Kidney (tissue), 14 donors: Measurements from ENCODE around the gene PROB1. TPM values are rescaled to one million over a fixed set of nuclear protein-coding genes. Genes with fewer than 3 reads are reported as not detected.

Source experiments
- DNase-seq, 5 donors: peaks; one replicate each; pipeline ENCODE4 v3.0.0-alpha.2; 2013 to 2020
- FAIRE-seq: peaks from 2 replicates; lab custom pipeline; 2012; peaks lifted over from hg19 to GRCh38; lab: Jason Lieb, UNC
- H3K27ac ChIP-seq, 2 donors: one replicate each; pipeline ENCODE4 v1.7.0; 2013; ENCODE audit warnings: low read depth in 2 of 2, low read length in 2 of 2, inconsistent platforms in 1 of 2
- H3K27me3 ChIP-seq: one replicate; pipeline ENCODE4 v1.7.1; 2013; ENCODE audit warnings: low read length, inconsistent platforms; ENCODE audit not compliant: control insufficient read depth, insufficient read depth
- H3K36me3 ChIP-seq, 3 donors: one replicate each; pipeline versions ENCODE4 v1.7.0 to v1.7.1; 2013; ENCODE audit warnings: low read length in 3 of 3, control low read depth in 1 of 3, inconsistent platforms in 1 of 3; ENCODE audit not compliant: insufficient read depth in 3 of 3, control insufficient read depth in 2 of 3
- H3K4me1 ChIP-seq, 3 donors: one replicate each; pipeline versions ENCODE4 v1.7.0 to v1.7.1; 2013; ENCODE audit warnings: low read length in 3 of 3, inconsistent platforms in 1 of 3, low read depth in 1 of 3; ENCODE audit not compliant: control insufficient read depth in 2 of 3, insufficient read depth in 2 of 3
- H3K4me3 ChIP-seq, 3 donors: one replicate each; pipeline versions ENCODE4 v1.7.0 to v1.8.1; 2013; ENCODE audit warnings: low read length in 3 of 3, control low read depth in 1 of 3, inconsistent platforms in 1 of 3
- H3K9ac ChIP-seq, 3 donors: one replicate each; pipeline versions ENCODE4 v1.7.0 to v1.7.1; 2013; ENCODE audit warnings: low read length in 3 of 3, control low read depth in 1 of 3, inconsistent platforms in 1 of 3
- H3K9me3 ChIP-seq, 3 donors: one replicate each; pipeline versions ENCODE4 v1.7.0 to v1.7.1; 2013; ENCODE audit warnings: low read length in 3 of 3, control low read depth in 1 of 3, inconsistent platforms in 1 of 3; ENCODE audit not compliant: control insufficient read depth in 2 of 3, insufficient read depth in 1 of 3
- CTCF ChIP-seq: IDR thresholded peaks from 3 replicates; pipeline ENCODE4 v1.5.1; 2012; ENCODE audit warnings: mild to moderate bottlenecking, moderate library complexity, borderline replicate concordance; ENCODE audit not compliant: insufficient read depth; ENCODE audit errors: extremely low read depth
- intact Hi-C: fragments of 100-400 bp; cut with DNase I; formaldehyde crosslinking; loops from one replicate; pipeline ENCODE4 v1.11.1; 2022
- polyA plus RNA-seq: library from polyadenylated mRNA; stranded (reverse); fragments of 350-450 nt; fragmentation: Illumina TruSeq; extraction: RNeasy Lipid Tissue Mini Kit (QIAGEN cat#74804); gene quantifications from one replicate; pipeline ENCODE4 v1.2.3, GENCODE V29; 2014; ENCODE audit warnings: low read depth, low replicate concordance; ENCODE audit not compliant: insufficient read depth
- total RNA-seq: library from RNA; stranded (reverse); fragmentation: NEBNext Ultra II Directional; extraction: Animal tissue kit (Norgen Biotek cat#: 25700); gene quantifications from one replicate; pipeline ENCODE4 v1.2.1, GENCODE V29; 2021
- donor health status: control.
- donor health status: control.
- donor health status: control.
- donor health status: control.
- donor health status: control.
- donor health status: DM: yes; HTN: yes; CAD: no.
- donor health status: Normal renal cell carcinoma (clear cell type).

Gene PROB1
- total and polyA plus RNA-seq, 2 donors from 2014 or later: 1.5 to 3.8 TPM

GRCh38 chr5:139384591-139385051 is 10.3 kb downstream of the PROB1 start:
- TF ChIP-seq CTCF: no peak
- H3K36me3 ChIP-seq: peaks cover 0 to 4% (median 0%) of the 10 kb centered on the region in 3 donors
- H3K4me1 ChIP-seq: peaks cover 0 to 21% (median 19%) of the 10 kb centered on the region in 3 donors
- no peak for FAIRE-seq
- H3K9me3 ChIP-seq: no peaks in the 10 kb centered on the region
- intact Hi-C loops: no loop called here
- peak overlapping the region; percentile 32 to 68 for H3K27ac ChIP-seq
- peak overlapping the region in 1 of 3 donors; percentile 50 for H3K4me3 ChIP-seq
- no peaks in the 10 kb centered on the region for H3K27me3 ChIP-seq
- peak overlapping the region in 2 of 3 donors; percentile 17 to 61 for H3K9ac ChIP-seq
- peak in 1 of 5 donors; percentile 34 for DNase-seq

GRCh38 chr5:139383993-139384590 is 10.8 kb downstream of the PROB1 start:
- intact Hi-C loops: no loop called here
- Histone ChIP-seq H3K27me3 (no peaks in the 10 kb centered on the region), H3K4me1 (peaks cover 0 to 21% (median 19%) of the 10 kb centered on the region in 3 donors), H3K36me3 (peaks cover 0 to 7% (median 0%) of the 10 kb centered on the region in 3 donors), H3K9ac (no peak overlapping the region), H3K4me3 (no peak overlapping the region), H3K27ac (no peak overlapping the region), H3K9me3 (no peaks in the 10 kb centered on the region)
- FAIRE-seq (no peak), DNase-seq (no peak)
- TF ChIP-seq CTCF: no peak

- Histone ChIP-seq H3K9me3 (no peaks in the 10 kb centered on the region), H3K4me1 (peaks cover 0 to 21% (median 19%) of the 10 kb centered on the region in 3 donors), H3K9ac (peak within 1 kb of the TSS in 2 of 3 donors; percentile 36 to 71), H3K27ac (peak within 1 kb of the TSS; percentile 28 to 58), H3K4me3 (peak within 1 kb of the TSS in 2 of 3 donors; percentile 53 to 62), H3K36me3 (peaks cover 0 to 7% (median 0%) of the 10 kb centered on the region in 3 donors), H3K27me3 (no peaks in the 10 kb centered on the region)
- intact Hi-C loops: no loop called here
- peak in 4 of 5 donors; percentile 72 to 82 (median 72) for DNase-seq
- no peak for TF ChIP-seq CTCF
- no peak for FAIRE-seq
Observed at GRCh38 chr5:139383275-139383992, 11.5 kb downstream of the PROB1 start, which contains the start of gene SLC23A1. TSS of gene SLC23A1 (minus strand) at chr5:139383297. CDS start at chr5:139383253, 44 bp downstream.
